ENCODE measurements around the gene PLCG2. TPM values are rescaled to one million over a fixed set of nuclear protein-coding genes. Genes with fewer than 3 reads are reported as not detected.
"Not testable (repeated sequence)": the region's sequence is repeated elsewhere in the genome, so short reads cannot be mapped to it uniquely, and the experiment has no call there.

PLCG2 gene
- total RNA-seq, 1 experiment from 2014 or later: 6.0 TPM

- H3T11ph ChIP-seq (ENCODE audit: low read length): no peak overlapping the region
- H3K27ac Mint-ChIP-seq: no peak overlapping the region
- H3K27me3 Mint-ChIP-seq (ENCODE audit: low read depth): no peaks in the 10 kb centered on the region; the same call in 1 of the 2 replicates
- H4K91ac ChIP-seq (ENCODE audit: insufficient read length, low read depth, low read length): no peak overlapping the region
- H2BK20ac ChIP-seq (ENCODE audit: low read depth, low read length, poor library complexity, severe bottlenecking): no peak overlapping the region
- no peaks in the 10 kb centered on the region for H3K4me1 Mint-ChIP-seq
- H3K23ac ChIP-seq (ENCODE audit: insufficient read length, low read depth, low read length): no peak overlapping the region
- H3K79me1 ChIP-seq (ENCODE audit: insufficient read depth, low read depth, low read length, poor library complexity, severe bottlenecking): no peaks in the 10 kb centered on the region
- no peak overlapping the region for H2BK15ac ChIP-seq (ENCODE audit: low read depth, low read length)
- no peak overlapping the region for H3K4me3 Mint-ChIP-seq
- H3K4ac ChIP-seq (ENCODE audit: low read depth, low read length): no peak overlapping the region
- H3K14ac ChIP-seq (ENCODE audit: insufficient read depth, low read length): no peak overlapping the region
- no peak overlapping the region for H3K9ac ChIP-seq (ENCODE audit: extremely low read depth, insufficient read length, low read length)
- no peak for DNase-seq
- no peaks in the 10 kb centered on the region for H3K27me3 ChIP-seq (ENCODE audit: insufficient read depth, low read length)
- no peaks in the 10 kb centered on the region for H4K20me1 ChIP-seq (ENCODE audit: control insufficient read depth, insufficient read depth, insufficient read length)
- WGBS (ENCODE audit: extremely low coverage, insufficient read length, low lambda C conversion rate): no CpG with 5 or more reads among the region's 2 CpGs
- H3K79me2 ChIP-seq (ENCODE audit: insufficient read depth, low read length): peaks cover 3% of the 10 kb centered on the region; the same call in 1 of the 2 replicates
- no peak overlapping the region for H2AFZ ChIP-seq (ENCODE audit: low read length)
- no peak overlapping the region for H3K56ac ChIP-seq (ENCODE audit: insufficient read length, low read depth, low read length)
- H2BK120ac ChIP-seq (ENCODE audit: low read depth, low read length, poor library complexity, severe bottlenecking): no peak overlapping the region
- no peak overlapping the region for H2BK12ac ChIP-seq (ENCODE audit: insufficient read length, low read depth, low read length)
- H3K4me2 ChIP-seq (ENCODE audit: insufficient read depth, insufficient read length, low read length): no peak overlapping the region
- H3K9me3 Mint-ChIP-seq: no peaks in the 10 kb centered on the region
- no peak overlapping the region for H4K8ac ChIP-seq (replicated peaks; ENCODE audit: insufficient read length, low read depth, low read length)
- H4K5ac ChIP-seq (ENCODE audit: insufficient read length, low read depth, low read length): no peak overlapping the region
- no peak overlapping the region for H2BK5ac ChIP-seq (ENCODE audit: insufficient read length, low read length)
- no peak overlapping the region for H3K18ac ChIP-seq (ENCODE audit: insufficient read length, low read depth, low read length)
- no peaks in the 10 kb centered on the region for H3K23me2 ChIP-seq (ENCODE audit: insufficient read length, low read depth, low read length, poor library complexity, severe bottlenecking)
- H3K36me3 Mint-ChIP-seq (ENCODE audit: insufficient read depth in 1 of 3, low read depth in 3 of 3): no peaks in the 10 kb centered on the region
- no peak overlapping the region for H2AK5ac ChIP-seq (ENCODE audit: insufficient read length, low read length)
- no peak overlapping the region for H3K27ac ChIP-seq (ENCODE audit: insufficient read length, low read depth, low read length)
- H3K4me1 ChIP-seq (ENCODE audit: insufficient read depth, low read length): no peaks in the 10 kb centered on the region
- H3K9me3 ChIP-seq (ENCODE audit: control insufficient read depth, low read depth, low read length): no peaks in the 10 kb centered on the region
- no peak for TF ChIP-seq CTCF (conservative IDR thresholded peaks at IDR 0.05)
Observed at GRCh38 chr16:81758376-81758775, 20.7 kb upstream of the PLCG2 start.

GRCh38 chr16:81762322-81762721 lies 16.8 kb upstream of the PLCG2 start:
- H4K5ac ChIP-seq (ENCODE audit: insufficient read length, low read depth, low read length); H3K4me1 ChIP-seq (ENCODE audit: insufficient read depth, low read length); H2BK20ac ChIP-seq (ENCODE audit: low read depth, low read length, poor library complexity, severe bottlenecking); H2BK120ac ChIP-seq (ENCODE audit: low read depth, low read length, poor library complexity, severe bottlenecking); H3K18ac ChIP-seq (ENCODE audit: insufficient read length, low read depth, low read length); H3K27me3 ChIP-seq (ENCODE audit: insufficient read depth, low read length); H4K91ac ChIP-seq (ENCODE audit: insufficient read length, low read depth, low read length); H3K27ac ChIP-seq (ENCODE audit: insufficient read length, low read depth, low read length); H2BK15ac ChIP-seq (ENCODE audit: low read depth, low read length); H2BK12ac ChIP-seq (ENCODE audit: insufficient read length, low read depth, low read length); H4K20me1 ChIP-seq (ENCODE audit: control insufficient read depth, insufficient read depth, insufficient read length); H3K14ac ChIP-seq (ENCODE audit: insufficient read depth, low read length); H2AK5ac ChIP-seq (ENCODE audit: insufficient read length, low read length); H3K79me1 ChIP-seq (ENCODE audit: insufficient read depth, low read depth, low read length, poor library complexity, severe bottlenecking); H3K23ac ChIP-seq (ENCODE audit: insufficient read length, low read depth, low read length); H3K27ac Mint-ChIP-seq; H3K27me3 Mint-ChIP-seq (ENCODE audit: low read depth); H3K9me3 ChIP-seq (ENCODE audit: control insufficient read depth, low read depth, low read length); H2AFZ ChIP-seq (ENCODE audit: low read length); H4K8ac ChIP-seq (replicated peaks; ENCODE audit: insufficient read length, low read depth, low read length); H2BK5ac ChIP-seq (ENCODE audit: insufficient read length, low read length); H3K4me2 ChIP-seq (ENCODE audit: insufficient read depth, insufficient read length, low read length); H3K4me1 Mint-ChIP-seq; DNase-seq; H3K79me2 ChIP-seq (ENCODE audit: insufficient read depth, low read length); H3K56ac ChIP-seq (ENCODE audit: insufficient read length, low read depth, low read length); H3K4ac ChIP-seq (ENCODE audit: low read depth, low read length); H3K23me2 ChIP-seq (ENCODE audit: insufficient read length, low read depth, low read length, poor library complexity, severe bottlenecking); H3K36me3 Mint-ChIP-seq (ENCODE audit: insufficient read depth in 1 of 3, low read depth in 3 of 3); H3K9me3 Mint-ChIP-seq; H3K4me3 Mint-ChIP-seq; H3T11ph ChIP-seq (ENCODE audit: low read length); H3K9ac ChIP-seq (ENCODE audit: extremely low read depth, insufficient read length, low read length): not testable (repeated sequence)
- WGBS (ENCODE audit: extremely low coverage, insufficient read length, low lambda C conversion rate): no CpG with 5 or more reads among the region's 4 CpGs
